Measurements from ENCODE around the gene GXYLT1. TPM values are rescaled to one million over a fixed set of nuclear protein-coding genes. Genes with fewer than 3 reads are reported as not detected.

Gene GXYLT1
- total RNA-seq, 1 experiment from 2014 or later, result 12.6 TPM

DNA sequence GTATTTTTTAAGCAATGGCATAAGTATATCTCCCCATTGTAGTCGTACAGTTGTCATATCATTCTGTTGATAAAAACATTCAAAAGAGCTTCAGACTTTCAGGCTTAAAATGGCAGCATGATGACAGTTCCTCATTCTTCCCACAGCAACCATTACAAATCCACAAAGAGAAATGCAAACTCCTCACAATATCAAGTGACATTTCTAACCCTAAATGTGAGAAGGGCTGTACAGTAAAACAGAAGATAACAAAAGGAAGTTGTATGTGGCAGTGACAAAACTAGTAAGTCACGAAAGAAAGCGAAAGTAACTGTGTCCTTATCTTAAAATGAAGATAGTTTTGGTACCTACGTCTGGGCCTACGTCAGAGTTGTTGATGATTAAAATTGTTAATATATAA, 46.7 kb downstream of the GXYLT1 start:
- no peak overlapping the region for H3K4me3 Mint-ChIP-seq
- H3K36me3 Mint-ChIP-seq, result no peaks in the 10 kb centered on the region
- ATAC-seq (no peak), DNase-seq (ENCODE audit: low spot score) (no peak)
- H3K27ac Mint-ChIP-seq, result peak overlapping the region; percentile 67; the same call in 1 of the 2 replicates
- no peaks in the 10 kb centered on the region for H3K27me3 Mint-ChIP-seq (ENCODE audit: low read depth)
- POLR2A ChIA-PET, result no interaction called here
- H3K9me3 Mint-ChIP-seq, result no peaks in the 10 kb centered on the region
- CTCF ChIA-PET, result no interaction called here
- H3K4me1 Mint-ChIP-seq, result no peaks in the 10 kb centered on the region
- TF ChIP-seq ZNF219 (CRISPR knock-in tag; IDR thresholded peaks at IDR 0.05; ENCODE audit: borderline replicate concordance) (no peak), ZNF232 (CRISPR knock-in tag; IDR thresholded peaks at IDR 0.05) (no peak), ZNF416 (CRISPR knock-in tag; IDR thresholded peaks at IDR 0.05) (no peak), ZNF121 (CRISPR knock-in tag; IDR thresholded peaks at IDR 0.05) (no peak), OVOL2 (CRISPR knock-in tag; IDR thresholded peaks at IDR 0.05; ENCODE audit: borderline replicate concordance) (no peak), ZNF423 (CRISPR knock-in tag; IDR thresholded peaks at IDR 0.05) (no peak)
- TF ChIP-seq, protein P1, sequence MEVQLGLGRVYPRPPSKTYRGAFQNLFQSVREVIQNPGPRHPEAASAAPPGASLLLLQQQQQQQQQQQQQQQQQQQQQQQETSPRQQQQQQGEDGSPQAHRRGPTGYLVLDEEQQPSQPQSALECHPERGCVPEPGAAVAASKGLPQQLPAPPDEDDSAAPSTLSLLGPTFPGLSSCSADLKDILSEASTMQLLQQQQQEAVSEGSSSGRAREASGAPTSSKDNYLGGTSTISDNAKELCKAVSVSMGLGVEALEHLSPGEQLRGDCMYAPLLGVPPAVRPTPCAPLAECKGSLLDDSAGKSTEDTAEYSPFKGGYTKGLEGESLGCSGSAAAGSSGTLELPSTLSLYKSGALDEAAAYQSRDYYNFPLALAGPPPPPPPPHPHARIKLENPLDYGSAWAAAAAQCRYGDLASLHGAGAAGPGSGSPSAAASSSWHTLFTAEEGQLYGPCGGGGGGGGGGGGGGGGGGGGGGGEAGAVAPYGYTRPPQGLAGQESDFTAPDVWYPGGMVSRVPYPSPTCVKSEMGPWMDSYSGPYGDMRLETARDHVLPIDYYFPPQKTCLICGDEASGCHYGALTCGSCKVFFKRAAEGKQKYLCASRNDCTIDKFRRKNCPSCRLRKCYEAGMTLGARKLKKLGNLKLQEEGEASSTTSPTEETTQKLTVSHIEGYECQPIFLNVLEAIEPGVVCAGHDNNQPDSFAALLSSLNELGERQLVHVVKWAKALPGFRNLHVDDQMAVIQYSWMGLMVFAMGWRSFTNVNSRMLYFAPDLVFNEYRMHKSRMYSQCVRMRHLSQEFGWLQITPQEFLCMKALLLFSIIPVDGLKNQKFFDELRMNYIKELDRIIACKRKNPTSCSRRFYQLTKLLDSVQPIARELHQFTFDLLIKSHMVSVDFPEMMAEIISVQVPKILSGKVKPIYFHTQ (CRISPR knock-in tag; IDR thresholded peaks at IDR 0.05), result no peak
- TF ChIP-seq, protein P2, sequence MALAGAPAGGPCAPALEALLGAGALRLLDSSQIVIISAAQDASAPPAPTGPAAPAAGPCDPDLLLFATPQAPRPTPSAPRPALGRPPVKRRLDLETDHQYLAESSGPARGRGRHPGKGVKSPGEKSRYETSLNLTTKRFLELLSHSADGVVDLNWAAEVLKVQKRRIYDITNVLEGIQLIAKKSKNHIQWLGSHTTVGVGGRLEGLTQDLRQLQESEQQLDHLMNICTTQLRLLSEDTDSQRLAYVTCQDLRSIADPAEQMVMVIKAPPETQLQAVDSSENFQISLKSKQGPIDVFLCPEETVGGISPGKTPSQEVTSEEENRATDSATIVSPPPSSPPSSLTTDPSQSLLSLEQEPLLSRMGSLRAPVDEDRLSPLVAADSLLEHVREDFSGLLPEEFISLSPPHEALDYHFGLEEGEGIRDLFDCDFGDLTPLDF (CRISPR knock-in tag; IDR thresholded peaks at IDR 0.05), result no peak
- TF ChIP-seq, protein P3, sequence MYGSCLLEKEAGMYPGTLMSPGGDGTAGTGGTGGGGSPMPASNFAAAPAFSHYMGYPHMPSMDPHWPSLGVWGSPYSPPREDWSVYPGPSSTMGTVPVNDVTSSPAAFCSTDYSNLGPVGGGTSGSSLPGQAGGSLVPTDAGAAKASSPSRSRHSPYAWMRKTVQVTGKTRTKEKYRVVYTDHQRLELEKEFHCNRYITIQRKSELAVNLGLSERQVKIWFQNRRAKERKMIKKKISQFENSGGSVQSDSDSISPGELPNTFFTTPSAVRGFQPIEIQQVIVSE (CRISPR knock-in tag; IDR thresholded peaks at IDR 0.05; ENCODE audit: borderline replicate concordance), result no peak
- TF ChIP-seq, protein P4, sequence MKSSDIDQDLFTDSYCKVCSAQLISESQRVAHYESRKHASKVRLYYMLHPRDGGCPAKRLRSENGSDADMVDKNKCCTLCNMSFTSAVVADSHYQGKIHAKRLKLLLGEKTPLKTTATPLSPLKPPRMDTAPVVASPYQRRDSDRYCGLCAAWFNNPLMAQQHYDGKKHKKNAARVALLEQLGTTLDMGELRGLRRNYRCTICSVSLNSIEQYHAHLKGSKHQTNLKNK (CRISPR knock-in tag; IDR thresholded peaks at IDR 0.05), result no peak

DNA sequence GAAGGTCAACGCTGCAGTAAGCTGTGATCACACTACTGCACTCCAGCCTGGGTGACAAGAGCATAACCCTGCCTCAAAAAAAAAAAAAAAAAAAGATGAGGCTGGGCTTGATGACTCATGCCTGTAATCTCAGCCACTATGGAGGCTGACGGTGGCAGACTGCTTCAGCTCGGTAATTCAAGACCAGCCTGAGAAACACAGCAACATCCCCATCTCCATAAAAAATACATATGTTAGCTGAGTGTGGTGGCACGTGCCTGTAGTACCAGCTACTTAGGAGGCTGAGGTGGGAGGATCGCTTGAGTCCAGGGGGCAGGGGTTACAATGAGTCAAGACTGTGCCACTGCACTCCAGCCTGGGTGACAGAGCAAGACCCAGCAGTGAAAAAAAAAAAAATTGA, 50.4 kb downstream of the GXYLT1 start:
- Mint-ChIP-seq H3K27me3 (ENCODE audit: low read depth) (no peaks in the 10 kb centered on the region), H3K9me3 (no peaks in the 10 kb centered on the region), H3K36me3 (no peaks in the 10 kb centered on the region), H3K27ac (no peak overlapping the region), H3K4me1 (peaks cover 12% of the 10 kb centered on the region), H3K4me3 (no peak overlapping the region)
- POLR2A ChIA-PET, result interaction anchor here (0.7 kb wide), 2 partner anchors 9 to 1980 kb away, joined by 4 to 5 read pairs; no protein-coding TSS in a partner anchor
- CTCF ChIA-PET, result no interaction called here
- ATAC-seq (no peak), DNase-seq (ENCODE audit: low spot score) (no peak)
- TF ChIP-seq, protein P5, sequence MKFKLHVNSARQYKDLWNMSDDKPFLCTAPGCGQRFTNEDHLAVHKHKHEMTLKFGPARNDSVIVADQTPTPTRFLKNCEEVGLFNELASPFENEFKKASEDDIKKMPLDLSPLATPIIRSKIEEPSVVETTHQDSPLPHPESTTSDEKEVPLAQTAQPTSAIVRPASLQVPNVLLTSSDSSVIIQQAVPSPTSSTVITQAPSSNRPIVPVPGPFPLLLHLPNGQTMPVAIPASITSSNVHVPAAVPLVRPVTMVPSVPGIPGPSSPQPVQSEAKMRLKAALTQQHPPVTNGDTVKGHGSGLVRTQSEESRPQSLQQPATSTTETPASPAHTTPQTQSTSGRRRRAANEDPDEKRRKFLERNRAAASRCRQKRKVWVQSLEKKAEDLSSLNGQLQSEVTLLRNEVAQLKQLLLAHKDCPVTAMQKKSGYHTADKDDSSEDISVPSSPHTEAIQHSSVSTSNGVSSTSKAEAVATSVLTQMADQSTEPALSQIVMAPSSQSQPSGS (CRISPR knock-in tag; IDR thresholded peaks at IDR 0.05; ENCODE audit: borderline replicate concordance, low read depth), result no peak
- TF ChIP-seq TP53 (CRISPR knock-in tag; IDR thresholded peaks at IDR 0.05) (no peak), GTF2I (CRISPR knock-in tag; conservative IDR thresholded peaks at IDR 0.05) (no peak), ZNF232 (CRISPR knock-in tag; IDR thresholded peaks at IDR 0.05) (no peak), ZNF121 (CRISPR knock-in tag; IDR thresholded peaks at IDR 0.05) (no peak)
- TF ChIP-seq, protein P6, sequence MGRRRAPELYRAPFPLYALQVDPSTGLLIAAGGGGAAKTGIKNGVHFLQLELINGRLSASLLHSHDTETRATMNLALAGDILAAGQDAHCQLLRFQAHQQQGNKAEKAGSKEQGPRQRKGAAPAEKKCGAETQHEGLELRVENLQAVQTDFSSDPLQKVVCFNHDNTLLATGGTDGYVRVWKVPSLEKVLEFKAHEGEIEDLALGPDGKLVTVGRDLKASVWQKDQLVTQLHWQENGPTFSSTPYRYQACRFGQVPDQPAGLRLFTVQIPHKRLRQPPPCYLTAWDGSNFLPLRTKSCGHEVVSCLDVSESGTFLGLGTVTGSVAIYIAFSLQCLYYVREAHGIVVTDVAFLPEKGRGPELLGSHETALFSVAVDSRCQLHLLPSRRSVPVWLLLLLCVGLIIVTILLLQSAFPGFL (CRISPR knock-in tag; IDR thresholded peaks at IDR 0.05; ENCODE audit: borderline replicate concordance), result no peak
- TF ChIP-seq, protein P7, sequence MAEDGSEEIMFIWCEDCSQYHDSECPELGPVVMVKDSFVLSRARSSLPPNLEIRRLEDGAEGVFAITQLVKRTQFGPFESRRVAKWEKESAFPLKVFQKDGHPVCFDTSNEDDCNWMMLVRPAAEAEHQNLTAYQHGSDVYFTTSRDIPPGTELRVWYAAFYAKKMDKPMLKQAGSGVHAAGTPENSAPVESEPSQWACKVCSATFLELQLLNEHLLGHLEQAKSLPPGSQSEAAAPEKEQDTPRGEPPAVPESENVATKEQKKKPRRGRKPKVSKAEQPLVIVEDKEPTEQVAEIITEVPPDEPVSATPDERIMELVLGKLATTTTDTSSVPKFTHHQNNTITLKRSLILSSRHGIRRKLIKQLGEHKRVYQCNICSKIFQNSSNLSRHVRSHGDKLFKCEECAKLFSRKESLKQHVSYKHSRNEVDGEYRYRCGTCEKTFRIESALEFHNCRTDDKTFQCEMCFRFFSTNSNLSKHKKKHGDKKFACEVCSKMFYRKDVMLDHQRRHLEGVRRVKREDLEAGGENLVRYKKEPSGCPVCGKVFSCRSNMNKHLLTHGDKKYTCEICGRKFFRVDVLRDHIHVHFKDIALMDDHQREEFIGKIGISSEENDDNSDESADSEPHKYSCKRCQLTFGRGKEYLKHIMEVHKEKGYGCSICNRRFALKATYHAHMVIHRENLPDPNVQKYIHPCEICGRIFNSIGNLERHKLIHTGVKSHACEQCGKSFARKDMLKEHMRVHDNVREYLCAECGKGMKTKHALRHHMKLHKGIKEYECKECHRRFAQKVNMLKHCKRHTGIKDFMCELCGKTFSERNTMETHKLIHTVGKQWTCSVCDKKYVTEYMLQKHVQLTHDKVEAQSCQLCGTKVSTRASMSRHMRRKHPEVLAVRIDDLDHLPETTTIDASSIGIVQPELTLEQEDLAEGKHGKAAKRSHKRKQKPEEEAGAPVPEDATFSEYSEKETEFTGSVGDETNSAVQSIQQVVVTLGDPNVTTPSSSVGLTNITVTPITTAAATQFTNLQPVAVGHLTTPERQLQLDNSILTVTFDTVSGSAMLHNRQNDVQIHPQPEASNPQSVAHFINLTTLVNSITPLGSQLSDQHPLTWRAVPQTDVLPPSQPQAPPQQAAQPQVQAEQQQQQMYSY (CRISPR knock-in tag; IDR thresholded peaks at IDR 0.05), result no peak
- TF ChIP-seq, protein P8, sequence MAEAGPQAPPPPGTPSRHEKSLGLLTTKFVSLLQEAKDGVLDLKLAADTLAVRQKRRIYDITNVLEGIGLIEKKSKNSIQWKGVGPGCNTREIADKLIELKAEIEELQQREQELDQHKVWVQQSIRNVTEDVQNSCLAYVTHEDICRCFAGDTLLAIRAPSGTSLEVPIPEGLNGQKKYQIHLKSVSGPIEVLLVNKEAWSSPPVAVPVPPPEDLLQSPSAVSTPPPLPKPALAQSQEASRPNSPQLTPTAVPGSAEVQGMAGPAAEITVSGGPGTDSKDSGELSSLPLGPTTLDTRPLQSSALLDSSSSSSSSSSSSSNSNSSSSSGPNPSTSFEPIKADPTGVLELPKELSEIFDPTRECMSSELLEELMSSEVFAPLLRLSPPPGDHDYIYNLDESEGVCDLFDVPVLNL (CRISPR knock-in tag; IDR thresholded peaks at IDR 0.05; ENCODE audit: borderline replicate concordance, low read depth), result no peak
- TF ChIP-seq, protein P9, sequence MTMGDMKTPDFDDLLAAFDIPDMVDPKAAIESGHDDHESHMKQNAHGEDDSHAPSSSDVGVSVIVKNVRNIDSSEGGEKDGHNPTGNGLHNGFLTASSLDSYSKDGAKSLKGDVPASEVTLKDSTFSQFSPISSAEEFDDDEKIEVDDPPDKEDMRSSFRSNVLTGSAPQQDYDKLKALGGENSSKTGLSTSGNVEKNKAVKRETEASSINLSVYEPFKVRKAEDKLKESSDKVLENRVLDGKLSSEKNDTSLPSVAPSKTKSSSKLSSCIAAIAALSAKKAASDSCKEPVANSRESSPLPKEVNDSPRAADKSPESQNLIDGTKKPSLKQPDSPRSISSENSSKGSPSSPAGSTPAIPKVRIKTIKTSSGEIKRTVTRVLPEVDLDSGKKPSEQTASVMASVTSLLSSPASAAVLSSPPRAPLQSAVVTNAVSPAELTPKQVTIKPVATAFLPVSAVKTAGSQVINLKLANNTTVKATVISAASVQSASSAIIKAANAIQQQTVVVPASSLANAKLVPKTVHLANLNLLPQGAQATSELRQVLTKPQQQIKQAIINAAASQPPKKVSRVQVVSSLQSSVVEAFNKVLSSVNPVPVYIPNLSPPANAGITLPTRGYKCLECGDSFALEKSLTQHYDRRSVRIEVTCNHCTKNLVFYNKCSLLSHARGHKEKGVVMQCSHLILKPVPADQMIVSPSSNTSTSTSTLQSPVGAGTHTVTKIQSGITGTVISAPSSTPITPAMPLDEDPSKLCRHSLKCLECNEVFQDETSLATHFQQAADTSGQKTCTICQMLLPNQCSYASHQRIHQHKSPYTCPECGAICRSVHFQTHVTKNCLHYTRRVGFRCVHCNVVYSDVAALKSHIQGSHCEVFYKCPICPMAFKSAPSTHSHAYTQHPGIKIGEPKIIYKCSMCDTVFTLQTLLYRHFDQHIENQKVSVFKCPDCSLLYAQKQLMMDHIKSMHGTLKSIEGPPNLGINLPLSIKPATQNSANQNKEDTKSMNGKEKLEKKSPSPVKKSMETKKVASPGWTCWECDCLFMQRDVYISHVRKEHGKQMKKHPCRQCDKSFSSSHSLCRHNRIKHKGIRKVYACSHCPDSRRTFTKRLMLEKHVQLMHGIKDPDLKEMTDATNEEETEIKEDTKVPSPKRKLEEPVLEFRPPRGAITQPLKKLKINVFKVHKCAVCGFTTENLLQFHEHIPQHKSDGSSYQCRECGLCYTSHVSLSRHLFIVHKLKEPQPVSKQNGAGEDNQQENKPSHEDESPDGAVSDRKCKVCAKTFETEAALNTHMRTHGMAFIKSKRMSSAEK (CRISPR knock-in tag; IDR thresholded peaks at IDR 0.05; ENCODE audit: borderline replicate concordance), result no peak
